SK-N-SH treated with all-trans-retinoic acid at 6 μM for 48 hours (cell line): Measurements from ENCODE around the gene CENPE.

Experiments used
- ATAC-seq: fragments of 200-7000 bp; cut with Tn5 transposase; 3 replicates; pipeline ENCODE4 v1.9.1; 2020; ENCODE audit warnings: mild to moderate bottlenecking, moderate library complexity
- BACH2 ChIP-seq: fragments of 250-450 bp; sonication (Bioruptor Pico); IDR thresholded peaks from 2 replicates; pipeline ENCODE4 v1.9.0; 2021; ENCODE audit warnings: mild to moderate bottlenecking, borderline replicate concordance
- CSDC2 ChIP-seq: fragments of 250-450 bp; sonication (Bioruptor Pico); IDR thresholded peaks from 2 replicates; pipeline ENCODE4 v1.5.0; 2020; ENCODE audit warnings: mild to moderate bottlenecking, moderate library complexity
- CSRNP3 ChIP-seq: fragments of 250-450 bp; sonication (Bioruptor Pico); IDR thresholded peaks from 2 replicates; pipeline ENCODE4 v1.5.1; 2021; ENCODE audit warnings: mild to moderate bottlenecking, moderate library complexity
- GLIS3 ChIP-seq: fragments of 250-450 bp; sonication (Bioruptor Pico); IDR thresholded peaks from 2 replicates; pipeline ENCODE4 v1.5.0; 2020; ENCODE audit warnings: mild to moderate bottlenecking, moderate library complexity
- ISL1 ChIP-seq: fragments of 250-450 bp; sonication (Bioruptor Pico); IDR thresholded peaks from 2 replicates; pipeline ENCODE4 v2.1.2; 2022; ENCODE audit warnings: mild to moderate bottlenecking, moderate library complexity
- OSR1 ChIP-seq: fragments of 250-450 bp; sonication (Bioruptor Pico); IDR thresholded peaks from 2 replicates; pipeline ENCODE4 v1.8.0; 2022; ENCODE audit warnings: moderate library complexity, mild to moderate bottlenecking, inconsistent platforms
- PATZ1 ChIP-seq: fragments of 250-450 bp; sonication (Bioruptor Pico); IDR thresholded peaks from 2 replicates; pipeline ENCODE4 v1.8.0; 2020; ENCODE audit warnings: mild to moderate bottlenecking, moderate library complexity, borderline replicate concordance
- PPARA ChIP-seq: fragments of 250-450 bp; sonication (Bioruptor Pico); IDR thresholded peaks from 2 replicates; pipeline ENCODE4 v1.5.0; 2020; ENCODE audit warnings: mild to moderate bottlenecking, borderline replicate concordance
- SNAI2 ChIP-seq: fragments of 250-450 bp; sonication (Bioruptor Pico); IDR thresholded peaks from 2 replicates; pipeline ENCODE4 v1.5.0; 2020; ENCODE audit warnings: mild to moderate bottlenecking, moderate library complexity
- TOX ChIP-seq: fragments of 250-450 bp; sonication (Bioruptor Pico); IDR thresholded peaks from 2 replicates; pipeline ENCODE4 v1.8.0; 2021; ENCODE audit warnings: mild to moderate bottlenecking, moderate library complexity, borderline replicate concordance
- TSHZ2 ChIP-seq: fragments of 250-450 bp; sonication (Bioruptor Pico); IDR thresholded peaks from 2 replicates; pipeline ENCODE4 v1.5.0; 2020; ENCODE audit warnings: mild to moderate bottlenecking, moderate library complexity
- ZFP3 ChIP-seq: fragments of 250-450 bp; sonication (Bioruptor Pico); IDR thresholded peaks from 2 replicates; pipeline ENCODE4 v1.5.0; 2020; ENCODE audit warnings: mild to moderate bottlenecking, moderate library complexity
- ZNF70 ChIP-seq: fragments of 450-650 bp; formaldehyde crosslinking; IDR thresholded peaks from 2 replicates; pipeline ENCODE4 v1.5.0; 2020; ENCODE audit warnings: mild to moderate bottlenecking, moderate library complexity
- ZNF8 ChIP-seq: fragments of 450-650 bp; formaldehyde crosslinking; IDR thresholded peaks from 2 replicates; pipeline ENCODE4 v1.5.0; 2020; ENCODE audit warnings: mild to moderate bottlenecking, moderate library complexity
- TF ChIP-seq, protein P1 (sequence below): fragments of 250-450 bp; sonication (Bioruptor Pico); IDR thresholded peaks from 2 replicates; pipeline ENCODE4 v1.5.1; 2020; ENCODE audit warnings: low read depth, mild to moderate bottlenecking, moderate library complexity
- TF ChIP-seq, protein P2 (sequence below): fragments of 250-450 bp; sonication (Bioruptor Pico); IDR thresholded peaks from 2 replicates; pipeline ENCODE4 v1.8.0; 2021; ENCODE audit warnings: low read depth, mild to moderate bottlenecking, moderate library complexity, borderline replicate concordance

Gene CENPE

DNA sequence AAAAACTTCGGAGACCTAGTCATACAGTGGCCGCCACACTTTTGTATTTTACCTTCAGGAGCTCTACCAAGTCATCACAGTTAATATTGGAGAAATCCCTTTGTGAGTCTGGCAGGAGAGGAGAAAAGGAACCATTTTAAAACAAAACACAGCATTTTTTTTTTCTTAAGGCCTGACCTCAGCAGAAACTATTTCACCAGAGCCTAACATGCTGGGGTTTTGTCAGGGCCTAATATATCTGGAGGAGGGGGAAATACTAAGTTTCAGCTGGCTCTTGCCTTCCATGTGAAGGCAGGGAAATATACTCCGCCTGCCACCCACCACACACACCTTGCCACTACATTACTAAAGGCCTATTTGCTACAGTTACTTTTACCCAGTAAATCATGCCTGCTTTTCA is 72.0 kb downstream of the CENPE start:
- TF ChIP-seq CSRNP3: no peak
- no peak for TF ChIP-seq ZNF70 (CRISPR knock-in tag)
- TF ChIP-seq TOX (CRISPR knock-in tag): no peak
- no peak for TF ChIP-seq TSHZ2 (CRISPR knock-in tag)
- TF ChIP-seq, protein P1, sequence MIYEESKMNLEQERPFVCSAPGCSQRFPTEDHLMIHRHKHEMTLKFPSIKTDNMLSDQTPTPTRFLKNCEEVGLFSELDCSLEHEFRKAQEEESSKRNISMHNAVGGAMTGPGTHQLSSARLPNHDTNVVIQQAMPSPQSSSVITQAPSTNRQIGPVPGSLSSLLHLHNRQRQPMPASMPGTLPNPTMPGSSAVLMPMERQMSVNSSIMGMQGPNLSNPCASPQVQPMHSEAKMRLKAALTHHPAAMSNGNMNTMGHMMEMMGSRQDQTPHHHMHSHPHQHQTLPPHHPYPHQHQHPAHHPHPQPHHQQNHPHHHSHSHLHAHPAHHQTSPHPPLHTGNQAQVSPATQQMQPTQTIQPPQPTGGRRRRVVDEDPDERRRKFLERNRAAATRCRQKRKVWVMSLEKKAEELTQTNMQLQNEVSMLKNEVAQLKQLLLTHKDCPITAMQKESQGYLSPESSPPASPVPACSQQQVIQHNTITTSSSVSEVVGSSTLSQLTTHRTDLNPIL (CRISPR knock-in tag): no peak
- no peak for TF ChIP-seq SNAI2
- TF ChIP-seq CSDC2: no peak
- no peak for TF ChIP-seq ZNF8 (CRISPR knock-in tag)
- TF ChIP-seq BACH2 (CRISPR knock-in tag): no peak
- TF ChIP-seq, protein P2, sequence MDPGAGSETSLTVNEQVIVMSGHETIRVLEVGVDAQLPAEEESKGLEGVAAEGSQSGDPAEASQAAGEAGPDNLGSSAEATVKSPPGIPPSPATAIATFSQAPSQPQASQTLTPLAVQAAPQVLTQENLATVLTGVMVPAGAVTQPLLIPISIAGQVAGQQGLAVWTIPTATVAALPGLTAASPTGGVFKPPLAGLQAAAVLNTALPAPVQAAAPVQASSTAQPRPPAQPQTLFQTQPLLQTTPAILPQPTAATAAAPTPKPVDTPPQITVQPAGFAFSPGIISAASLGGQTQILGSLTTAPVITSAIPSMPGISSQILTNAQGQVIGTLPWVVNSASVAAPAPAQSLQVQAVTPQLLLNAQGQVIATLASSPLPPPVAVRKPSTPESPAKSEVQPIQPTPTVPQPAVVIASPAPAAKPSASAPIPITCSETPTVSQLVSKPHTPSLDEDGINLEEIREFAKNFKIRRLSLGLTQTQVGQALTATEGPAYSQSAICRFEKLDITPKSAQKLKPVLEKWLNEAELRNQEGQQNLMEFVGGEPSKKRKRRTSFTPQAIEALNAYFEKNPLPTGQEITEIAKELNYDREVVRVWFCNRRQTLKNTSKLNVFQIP: no peak
- TF ChIP-seq PPARA (CRISPR knock-in tag): no peak
- no peak for TF ChIP-seq ISL1 (CRISPR knock-in tag)
- no peak for TF ChIP-seq PATZ1 (CRISPR knock-in tag)
- TF ChIP-seq OSR1 (CRISPR knock-in tag): no peak
- no peak for TF ChIP-seq GLIS3 (CRISPR knock-in tag)
- TF ChIP-seq, all 23 proteins: peak for 0
- ATAC-seq: no peak

- no peak for TF ChIP-seq OSR1 (CRISPR knock-in tag)
- TF ChIP-seq, protein P2: no peak
- TF ChIP-seq, protein P1 (CRISPR knock-in tag): no peak
- no peak for TF ChIP-seq ZFP3 (CRISPR knock-in tag)
- TF ChIP-seq BACH2 (CRISPR knock-in tag): no peak
- TF ChIP-seq GLIS3 (CRISPR knock-in tag): no peak
- no peak for TF ChIP-seq TSHZ2 (CRISPR knock-in tag)
- TF ChIP-seq, all 23 proteins: peak for 0
- no peak for ATAC-seq
These were observed 75.0 kb downstream of the CENPE start for GRCh38 chr4:103123114-103123513.
